Fibroblast of upper back skin (primary cell): Measurements from ENCODE around the gene ASB14.
"Not testable (repeated sequence)": the region's sequence is repeated elsewhere in the genome, so short reads cannot be mapped to it uniquely, and the experiment has no call there.

ENCODE experiments used
- DNase-seq: peaks from one replicate; pipeline ENCODE4 v3.0.0-alpha.2; 2013

ASB14 gene

GRCh38 chr3:57292159-57292896, at the start of gene ASB14:
ASB14 (minus strand) TSS chr3:57292685; CDS start chr3:57292033, 652 bp downstream.
- no peak for DNase-seq

- not testable (repeated sequence) for DNase-seq
Measured at GRCh38 chr3:57339071-57339642, 46.7 kb upstream of the ASB14 start.

GRCh38 chr3:57338272-57339070, 46.0 kb upstream of the ASB14 start:
- DNase-seq: not testable (repeated sequence)

GRCh38 chr3:57335283-57335938, 42.9 kb upstream of the ASB14 start:
- no peak for DNase-seq

GRCh38 chr3:57331078-57331610, 38.7 kb upstream of the ASB14 start:
- no peak for DNase-seq

GRCh38 chr3:57326498-57326897, 34.0 kb upstream of the ASB14 start:
- not testable (repeated sequence) for DNase-seq

- DNase-seq: no peak
Measured at GRCh38 chr3:57314204-57314603, 21.7 kb upstream of the ASB14 start.

- DNase-seq: no peak
Measured at GRCh38 chr3:57309769-57310360, 17.4 kb upstream of the ASB14 start.

GRCh38 chr3:57303520-57303919, 11.0 kb upstream of the ASB14 start:
- peak; percentile 25 for DNase-seq

GRCh38 chr3:57298041-57298440, 5.6 kb upstream of the ASB14 start:
- peak; percentile 17 for DNase-seq

- DNase-seq: no peak
Measured at GRCh38 chr3:57292897-57293526, 527 bp upstream of the ASB14 start.

GRCh38 chr3:57288403-57288802, 4.1 kb downstream of the ASB14 start:
- DNase-seq: no peak

GRCh38 chr3:57287205-57287604, 5.3 kb downstream of the ASB14 start:
- DNase-seq: no peak

- no peak for DNase-seq
Measured at GRCh38 chr3:57283334-57283733, 9.2 kb downstream of the ASB14 start.

- DNase-seq: peak; percentile 33
Measured at GRCh38 chr3:57281715-57282114, 10.8 kb downstream of the ASB14 start.

- DNase-seq: no peak
Measured at GRCh38 chr3:57279685-57280084, 12.8 kb downstream of the ASB14 start.

- DNase-seq: no peak
Measured at GRCh38 chr3:57278237-57278636, 14.2 kb downstream of the ASB14 start.

- DNase-seq: no peak
Measured at GRCh38 chr3:57275393-57275792, 17.1 kb downstream of the ASB14 start.

GRCh38 chr3:57274845-57275244, 17.6 kb downstream of the ASB14 start:
- no peak for DNase-seq

GRCh38 chr3:57268416-57268815, 24.1 kb downstream of the ASB14 start:
- DNase-seq: no peak

- DNase-seq: no peak
Measured at GRCh38 chr3:57261929-57262328, 30.6 kb downstream of the ASB14 start.

- no peak for DNase-seq
Measured at GRCh38 chr3:57261119-57261518, 31.4 kb downstream of the ASB14 start.
